ENCODE measurements around the gene TMCC1. TPM values are rescaled to one million over a fixed set of nuclear protein-coding genes. Genes with fewer than 3 reads are reported as not detected.

TMCC1 gene
- total and polyA plus RNA-seq, 2 donors (not counting 1 experiment from before 2014, with no cell fraction given): 8.5 to 32.2 TPM

GRCh38 chr3:129604767-129605166 is 288.7 kb downstream of the TMCC1 start:
- H3K4me1 Mint-ChIP-seq: peaks cover 18% of the 10 kb centered on the region
- no peak overlapping the region for H3K9ac ChIP-seq (ENCODE audit: low read length)
- H3K27me3 ChIP-seq (replicated peaks in 1 of 4; ENCODE audit: control extremely low read depth in 1 of 4, control insufficient read depth in 3 of 4, insufficient read depth in 4 of 4, low read length in 3 of 4): peaks cover 0 to 37% (median 14%) of the 10 kb centered on the region in 4 experiments
- TF ChIP-seq CTCF (IDR thresholded peaks at IDR 0.05) (no peak), EZH2 (IDR thresholded peaks at IDR 0.05; ENCODE audit: borderline replicate concordance, insufficient read depth, low read depth, low read length, poor library complexity, severe bottlenecking) (no peak)
- no peak overlapping the region for H3K27ac ChIP-seq (ENCODE audit: low read length in 2 of 2)
- ChIA-PET CTCF (interaction anchor here (0.8 to 1.9 kb wide), 5 partner anchors 8 to 114 kb away, joined by 3 to 20 read pairs (median 7); no protein-coding TSS in a partner anchor), POLR2A (interaction anchor here (1.7 to 4.1 kb wide), 4 partner anchors 11 to 164 kb away, joined by 7 to 55 read pairs (median 8); partner anchors contain the start of genes IFT122 and MBD4)
- no peaks in the 10 kb centered on the region for H3K9me3 Mint-ChIP-seq (ENCODE audit: insufficient read depth)
- H3K4me2 ChIP-seq (replicated peaks; ENCODE audit: low read depth, low read length, poor library complexity, severe bottlenecking): no peak overlapping the region
- no peaks in the 10 kb centered on the region for H4K20me1 ChIP-seq (ENCODE audit: control insufficient read depth, insufficient read depth, low read length, poor library complexity, severe bottlenecking)
- H3K4me3 Mint-ChIP-seq: peak overlapping the region; percentile 95
- peaks cover 0 to 3% (median 0%) of the 10 kb centered on the region in 3 donors for H3K9me3 ChIP-seq (ENCODE audit: control extremely low read depth in 1 of 3, control insufficient read depth in 2 of 3, insufficient read depth in 1 of 3, low read length in 2 of 3)
- DNase-seq (peak; percentile 29), ATAC-seq (ENCODE audit: low read depth) (no peak)
- WGBS (ENCODE audit: insufficient coverage): 54% methylated on average over 12 of the region's 12 CpGs
- intact Hi-C loops (cut with micrococcal nuclease): loop anchor here (1.0 to 5.0 kb wide), 3 partner anchors 26 to 162 kb away; partner anchors contain the start of gene IFT122
- H3K4me1 ChIP-seq (ENCODE audit: control insufficient read depth in 2 of 2, insufficient read depth in 2 of 2, low read length in 2 of 2): peaks cover 16 to 19% of the 10 kb centered on the region in 2 donors
- H3K4me3 ChIP-seq (ENCODE audit: control extremely low read depth in 1 of 5, extremely low read depth in 1 of 5, insufficient read depth in 1 of 5, low read depth in 2 of 5, low read length in 4 of 5): no peak overlapping the region
- no peaks in the 10 kb centered on the region for H3K36me3 ChIP-seq (replicated peaks in 1 of 2; ENCODE audit: control extremely low read depth in 1 of 2, control insufficient read depth in 1 of 2, extremely low read depth in 1 of 2, insufficient read depth in 2 of 2, low read length in 1 of 2)
- no peak overlapping the region for H2AFZ ChIP-seq (ENCODE audit: insufficient read depth, low read depth, low read length, poor library complexity, severe bottlenecking)
- no peaks in the 10 kb centered on the region for H3K79me2 ChIP-seq (ENCODE audit: control insufficient read depth, insufficient read depth, low read length)
- H3K27me3 Mint-ChIP-seq: peaks cover 20% of the 10 kb centered on the region
- H3K27ac Mint-ChIP-seq: peak overlapping the region; percentile 53

GRCh38 chr3:129603991-129604749 is 289.3 kb downstream of the TMCC1 start:
- no peak overlapping the region for H3K9ac ChIP-seq (ENCODE audit: low read length)
- 89% methylated on average over 7 of the region's 8 CpGs for WGBS (ENCODE audit: insufficient coverage)

More at GRCh38 chr3:129603991-129604749, 289.3 kb downstream of the TMCC1 start:
- Histone ChIP-seq H3K9me3 (ENCODE audit: control extremely low read depth in 1 of 3, control insufficient read depth in 2 of 3, insufficient read depth in 1 of 3, low read length in 2 of 3) (peaks cover 0 to 3% (median 0%) of the 10 kb centered on the region in 3 donors), H4K20me1 (ENCODE audit: control insufficient read depth, insufficient read depth, low read length, poor library complexity, severe bottlenecking) (no peaks in the 10 kb centered on the region), H2AFZ (ENCODE audit: insufficient read depth, low read depth, low read length, poor library complexity, severe bottlenecking) (no peak overlapping the region), H3K36me3 (replicated peaks in 1 of 2; ENCODE audit: control extremely low read depth in 1 of 2, control insufficient read depth in 1 of 2, extremely low read depth in 1 of 2, insufficient read depth in 2 of 2, low read length in 1 of 2) (no peaks in the 10 kb centered on the region), H3K4me1 (ENCODE audit: control insufficient read depth in 2 of 2, insufficient read depth in 2 of 2, low read length in 2 of 2) (peaks cover 16 to 19% of the 10 kb centered on the region in 2 donors), H3K79me2 (ENCODE audit: control insufficient read depth, insufficient read depth, low read length) (no peaks in the 10 kb centered on the region), H3K27ac (ENCODE audit: low read length in 2 of 2) (no peak overlapping the region), H3K4me2 (replicated peaks; ENCODE audit: low read depth, low read length, poor library complexity, severe bottlenecking) (no peak overlapping the region), H3K27me3 (replicated peaks in 1 of 4; ENCODE audit: control extremely low read depth in 1 of 4, control insufficient read depth in 3 of 4, insufficient read depth in 4 of 4, low read length in 3 of 4) (peaks cover 0 to 37% (median 13%) of the 10 kb centered on the region in 4 experiments), H3K4me3 (ENCODE audit: control extremely low read depth in 1 of 5, extremely low read depth in 1 of 5, insufficient read depth in 1 of 5, low read depth in 2 of 5, low read length in 4 of 5) (no peak overlapping the region)
- CTCF ChIA-PET: interaction anchor here (0.9 to 1.8 kb wide), 3 partner anchors 10 to 27 kb away, joined by 3 to 7 read pairs (median 4); no protein-coding TSS in a partner anchor
- TF ChIP-seq EZH2 (IDR thresholded peaks at IDR 0.05; ENCODE audit: borderline replicate concordance, insufficient read depth, low read depth, low read length, poor library complexity, severe bottlenecking) (no peak), CTCF (IDR thresholded peaks at IDR 0.05) (no peak)
- POLR2A ChIA-PET: interaction anchor here (0.8 to 4.1 kb wide), 3 partner anchors 28 to 164 kb away, joined by 3 to 55 read pairs (median 8); partner anchors contain the start of genes IFT122 and MBD4
- H3K27me3 Mint-ChIP-seq: peaks cover 20% of the 10 kb centered on the region
- H3K4me1 Mint-ChIP-seq: peaks cover 18% of the 10 kb centered on the region
- H3K9me3 Mint-ChIP-seq (ENCODE audit: insufficient read depth): no peaks in the 10 kb centered on the region
- no peak for ATAC-seq (ENCODE audit: low read depth)
- intact Hi-C loops (cut with micrococcal nuclease): no loop called here
- no peak for DNase-seq
- peak overlapping the region; percentile 53 for H3K27ac Mint-ChIP-seq
- peak overlapping the region; percentile 95 for H3K4me3 Mint-ChIP-seq

Data from B cell (primary cell).